ENCODE measurements around the gene SCAMP1. TPM values are rescaled to one million over a fixed set of nuclear protein-coding genes. Genes with fewer than 3 reads are reported as not detected.

Gene SCAMP1
- polyA plus RNA-seq, 3 donors = 5.4 to 52.4 (median 47.8) TPM

GRCh38 chr5:78500871-78501270 is 140.5 kb downstream of the SCAMP1 start:
- H3K4me3 ChIP-seq (replicated peaks in 1 of 3; ENCODE audit: low read depth in 2 of 3, low read length in 3 of 3) = peak overlapping the region in 1 of 3 experiments; percentile 45
- H3K36me3 Mint-ChIP-seq = peaks cover 35 to 47% of the 10 kb centered on the region in 2 donors
- H3K9ac ChIP-seq (ENCODE audit: insufficient read depth, low read length, poor library complexity, severe bottlenecking) = no peak overlapping the region
- no peaks in the 10 kb centered on the region for H3K9me3 ChIP-seq (replicated peaks in 1 of 2; ENCODE audit: control insufficient read depth in 1 of 2, insufficient read depth in 1 of 2, low read length in 2 of 2)
- peak overlapping the region; percentile 45 for H3K4me2 ChIP-seq (replicated peaks; ENCODE audit: extremely low read depth, low read length, poor library complexity, severe bottlenecking)
- peak overlapping the region; percentile 53 to 63 for H3K27ac ChIP-seq (ENCODE audit: low read depth in 1 of 2, low read length in 2 of 2)
- H3K4me3 Mint-ChIP-seq = peak overlapping the region; percentile 59 to 60
- peaks cover 0 to 2% (median 0%) of the 10 kb centered on the region in 7 donors for H3K9me3 Mint-ChIP-seq
- DNase-seq = peak; percentile 23 to 59 (median 57)
- peaks cover 70% of the 10 kb centered on the region for H3K4me1 Mint-ChIP-seq
- peak overlapping the region; percentile 21 for H2AFZ ChIP-seq (ENCODE audit: insufficient read depth, low read depth, low read length, poor library complexity, severe bottlenecking)
- peaks cover 0 to 10% of the 10 kb centered on the region in 2 donors for H3K36me3 ChIP-seq (replicated peaks in 1 of 2; ENCODE audit: control insufficient read depth in 1 of 2, insufficient read depth in 2 of 2, low read length in 2 of 2)
- peaks cover 51% of the 10 kb centered on the region for H3K79me2 ChIP-seq (ENCODE audit: insufficient read depth, low read length)
- H3K27ac Mint-ChIP-seq = peak overlapping the region; percentile 31 to 92 (median 86)
- peaks cover 26% of the 10 kb centered on the region for H4K20me1 ChIP-seq (ENCODE audit: insufficient read depth, low read length)
- H3K27me3 Mint-ChIP-seq (ENCODE audit: low read depth in 3 of 3) = peaks cover 0 to 2% (median 0%) of the 10 kb centered on the region in 3 donors
- no peak for TF ChIP-seq CTCF (IDR thresholded peaks at IDR 0.05)
- intact Hi-C loops (cut with micrococcal nuclease) = no loop called here
- no peaks in the 10 kb centered on the region for H3K27me3 ChIP-seq (ENCODE audit: control insufficient read depth in 2 of 2, insufficient read depth in 2 of 2, low read length in 2 of 2)
- no CpG with 5 or more reads among the region's 5 CpGs for WGBS (ENCODE audit: insufficient coverage)
- peaks cover 29 to 30% of the 10 kb centered on the region in 2 donors for H3K4me1 ChIP-seq (ENCODE audit: control insufficient read depth in 1 of 2, insufficient read depth in 2 of 2, low read length in 2 of 2)

- Mint-ChIP-seq H3K27ac (peak overlapping the region; percentile 78 to 92 (median 87)), H3K4me3 (peak overlapping the region; percentile 59 to 60)
- H3K9ac ChIP-seq (ENCODE audit: insufficient read depth, low read length, poor library complexity, severe bottlenecking) = no peak overlapping the region
These were observed 141.3 kb downstream of the SCAMP1 start for GRCh38 chr5:78501411-78502352.

More at GRCh38 chr5:78501411-78502352, 141.3 kb downstream of the SCAMP1 start:
- peaks cover 49% of the 10 kb centered on the region for H3K79me2 ChIP-seq (ENCODE audit: insufficient read depth, low read length)
- H4K20me1 ChIP-seq (ENCODE audit: insufficient read depth, low read length) = peaks cover 26% of the 10 kb centered on the region
- peak overlapping the region in 1 of 3 experiments; percentile 45 for H3K4me3 ChIP-seq (replicated peaks in 1 of 3; ENCODE audit: low read depth in 2 of 3, low read length in 3 of 3)
- intact Hi-C loops (cut with micrococcal nuclease) = no loop called here
- peaks cover 0 to 10% of the 10 kb centered on the region in 2 donors for H3K36me3 ChIP-seq (replicated peaks in 1 of 2; ENCODE audit: control insufficient read depth in 1 of 2, insufficient read depth in 2 of 2, low read length in 2 of 2)
- H3K27me3 ChIP-seq (ENCODE audit: control insufficient read depth in 2 of 2, insufficient read depth in 2 of 2, low read length in 2 of 2) = no peaks in the 10 kb centered on the region
- H3K9me3 Mint-ChIP-seq = no peaks in the 10 kb centered on the region
- no peak for TF ChIP-seq CTCF (IDR thresholded peaks at IDR 0.05)
- WGBS (ENCODE audit: insufficient coverage) = 24% methylated on average over 6 of the region's 9 CpGs
- H3K9me3 ChIP-seq (replicated peaks in 1 of 2; ENCODE audit: control insufficient read depth in 1 of 2, insufficient read depth in 1 of 2, low read length in 2 of 2) = no peaks in the 10 kb centered on the region
- H3K27me3 Mint-ChIP-seq (ENCODE audit: low read depth in 3 of 3) = peaks cover 0 to under 1% (median 0%) of the 10 kb centered on the region in 3 donors
- H2AFZ ChIP-seq (ENCODE audit: insufficient read depth, low read depth, low read length, poor library complexity, severe bottlenecking) = peak overlapping the region; percentile 21
- H3K4me1 ChIP-seq (ENCODE audit: control insufficient read depth in 1 of 2, insufficient read depth in 2 of 2, low read length in 2 of 2) = peaks cover 29% of the 10 kb centered on the region in 2 donors
- no peak for DNase-seq
- peak overlapping the region; percentile 53 to 63 for H3K27ac ChIP-seq (ENCODE audit: low read depth in 1 of 2, low read length in 2 of 2)
- H3K4me2 ChIP-seq (replicated peaks; ENCODE audit: extremely low read depth, low read length, poor library complexity, severe bottlenecking) = peak overlapping the region; percentile 45
- H3K4me1 Mint-ChIP-seq = peaks cover 68% of the 10 kb centered on the region
- H3K36me3 Mint-ChIP-seq = peaks cover 39 to 51% of the 10 kb centered on the region in 2 donors

All from CD14-positive monocyte (primary cell).